Stimulated activated CD4-positive, alpha-beta T cell treated with anti-CD3 and anti-CD28 coated beads, Interleukin-15, amount 100 ng/mL, for 24 hours (primary cell): Measurements from ENCODE around the gene LKAAEAR1.
"Not testable (repeated sequence)": the region's sequence is repeated elsewhere in the genome, so short reads cannot be mapped to it uniquely, and the experiment has no call there.

Experiments used
- DNase-seq: peaks from one replicate; pipeline ENCODE4 v3.0.0-alpha.2; 2020

Gene LKAAEAR1

GRCh38 chr20:64096535-64096934, 12.3 kb upstream of the LKAAEAR1 start:
- DNase-seq = no peak

DNA sequence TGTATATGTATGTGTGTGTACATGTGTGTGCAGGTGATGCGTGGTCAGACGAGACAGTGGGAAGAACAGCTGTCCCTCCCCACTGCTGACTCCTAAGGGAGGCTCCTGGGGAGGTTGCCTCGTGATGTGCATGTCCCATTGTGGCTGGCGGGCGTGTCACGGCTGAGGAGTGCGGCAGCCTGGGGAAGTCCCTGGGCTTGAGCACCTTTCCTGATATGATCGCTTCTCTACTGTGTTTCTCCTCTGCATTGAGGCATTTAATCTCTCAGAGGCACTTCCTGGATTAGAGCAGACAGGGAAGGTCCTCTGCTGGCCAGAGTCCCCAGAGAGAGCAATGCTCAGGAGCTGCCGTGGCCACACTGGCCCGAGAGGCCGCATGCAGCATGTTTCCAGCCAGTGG, 11.7 kb upstream of the LKAAEAR1 start:
- DNase-seq = no peak

GRCh38 chr20:64095455-64095854, 11.3 kb upstream of the LKAAEAR1 start:
- no peak for DNase-seq

GRCh38 chr20:64093013-64093503, 8.9 kb upstream of the LKAAEAR1 start:
- no peak for DNase-seq

DNA sequence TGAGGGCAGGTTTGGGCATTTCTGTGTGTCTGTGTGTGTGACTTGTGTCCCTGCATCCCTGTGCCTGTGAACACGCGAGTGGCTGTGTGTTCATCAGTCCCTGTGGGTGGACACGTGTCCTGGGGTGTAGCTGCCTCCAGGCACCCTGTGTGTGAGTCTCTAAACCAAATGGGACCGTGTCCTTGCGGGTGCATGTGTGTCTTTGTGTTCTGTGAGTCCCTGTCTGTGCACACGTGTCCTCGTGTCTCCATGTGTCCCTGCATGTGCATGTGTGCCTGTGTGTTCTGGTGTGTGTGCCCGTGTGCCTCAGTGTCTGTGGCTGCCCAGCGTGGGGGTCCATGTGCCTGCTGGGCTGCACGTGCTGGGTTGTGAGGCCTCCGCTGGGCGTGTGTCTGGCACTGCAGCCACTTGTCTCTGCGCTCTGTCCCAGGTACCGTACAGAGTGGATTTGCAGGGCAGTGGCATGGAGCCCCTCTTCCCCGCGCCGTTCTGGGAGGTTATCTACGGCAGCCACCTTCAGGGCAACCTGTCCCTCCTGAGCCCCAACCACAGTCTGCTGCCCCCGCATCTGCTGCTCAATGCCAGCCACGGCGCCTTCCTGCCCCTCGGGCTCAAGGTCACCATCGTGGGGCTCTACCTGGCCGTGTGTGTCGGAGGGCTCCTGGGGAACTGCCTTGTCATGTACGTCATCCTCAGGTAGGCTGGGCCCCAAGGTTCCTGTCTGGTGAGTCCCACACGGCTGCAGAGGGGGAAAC, 8.2 kb upstream of the LKAAEAR1 start:
- DNase-seq = no peak

- no peak for DNase-seq
Measured at GRCh38 chr20:64091770-64092169, 7.6 kb upstream of the LKAAEAR1 start.

- DNase-seq = no peak
Measured at GRCh38 chr20:64091340-64091739, 7.1 kb upstream of the LKAAEAR1 start.

- DNase-seq = no peak
Measured at GRCh38 chr20:64090165-64090564, 6.0 kb upstream of the LKAAEAR1 start.

GRCh38 chr20:64088586-64088985, 4.4 kb upstream of the LKAAEAR1 start:
- DNase-seq = not testable (repeated sequence)

DNA sequence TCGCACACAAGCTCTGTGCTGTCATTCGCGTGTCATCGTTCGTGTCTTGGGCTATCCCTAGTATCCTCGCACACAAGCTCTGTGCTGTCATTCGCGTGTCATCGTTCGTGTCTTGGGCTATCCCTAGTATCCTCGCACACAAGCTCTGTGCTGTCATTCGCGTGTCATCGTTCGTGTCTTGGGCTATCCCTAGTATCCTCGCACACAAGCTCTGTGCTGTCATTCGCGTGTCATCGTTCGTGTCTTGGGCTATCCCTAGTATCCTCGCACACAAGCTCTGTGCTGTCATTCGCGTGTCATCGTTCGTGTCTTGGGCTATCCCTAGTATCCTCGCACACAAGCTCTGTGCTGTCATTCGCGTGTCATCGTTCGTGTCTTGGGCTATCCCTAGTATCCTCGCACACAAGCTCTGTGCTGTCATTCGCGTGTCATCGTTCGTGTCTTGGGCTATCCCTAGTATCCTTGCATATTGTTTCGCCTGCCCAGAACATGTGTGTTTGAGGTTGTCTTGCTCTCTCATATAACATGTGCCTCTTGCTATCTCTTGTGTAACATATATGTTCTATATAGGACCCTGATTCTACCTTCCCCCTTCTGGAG, 3.1 kb upstream of the LKAAEAR1 start:
- not testable (repeated sequence) for DNase-seq

- DNase-seq = no peak
Measured at GRCh38 chr20:64086801-64087200, 2.6 kb upstream of the LKAAEAR1 start.

DNA sequence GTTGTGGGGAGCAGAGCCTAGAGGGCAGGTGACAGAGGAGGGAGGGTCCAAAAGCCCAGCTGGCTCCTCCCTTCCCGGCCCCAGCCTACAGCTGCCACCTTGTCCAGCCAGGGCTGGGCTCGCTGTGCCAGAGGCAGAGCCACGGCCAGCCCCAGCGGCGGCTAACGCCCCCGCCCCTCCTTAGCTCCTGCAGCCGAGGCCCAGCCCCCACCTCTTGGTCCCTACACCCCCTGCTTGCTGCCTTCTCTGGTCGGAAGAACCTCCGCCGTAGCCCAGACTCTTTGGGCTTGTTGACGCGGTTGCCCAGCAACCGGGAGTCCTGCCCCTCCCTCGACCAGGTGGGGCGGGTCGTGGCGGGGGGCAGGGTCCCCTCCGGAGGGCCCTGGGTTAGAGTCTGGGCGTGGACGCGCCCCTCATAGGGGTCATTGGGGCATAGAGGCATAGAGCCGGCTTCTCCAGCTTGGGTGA, 521 bp upstream of the LKAAEAR1 start:
- no peak for DNase-seq

GRCh38 chr20:64083378-64083803, 807 bp downstream of the LKAAEAR1 start:
- DNase-seq = peak; percentile 85

- no peak for DNase-seq
Measured at GRCh38 chr20:64082820-64083377, 1.3 kb downstream of the LKAAEAR1 start.

DNA sequence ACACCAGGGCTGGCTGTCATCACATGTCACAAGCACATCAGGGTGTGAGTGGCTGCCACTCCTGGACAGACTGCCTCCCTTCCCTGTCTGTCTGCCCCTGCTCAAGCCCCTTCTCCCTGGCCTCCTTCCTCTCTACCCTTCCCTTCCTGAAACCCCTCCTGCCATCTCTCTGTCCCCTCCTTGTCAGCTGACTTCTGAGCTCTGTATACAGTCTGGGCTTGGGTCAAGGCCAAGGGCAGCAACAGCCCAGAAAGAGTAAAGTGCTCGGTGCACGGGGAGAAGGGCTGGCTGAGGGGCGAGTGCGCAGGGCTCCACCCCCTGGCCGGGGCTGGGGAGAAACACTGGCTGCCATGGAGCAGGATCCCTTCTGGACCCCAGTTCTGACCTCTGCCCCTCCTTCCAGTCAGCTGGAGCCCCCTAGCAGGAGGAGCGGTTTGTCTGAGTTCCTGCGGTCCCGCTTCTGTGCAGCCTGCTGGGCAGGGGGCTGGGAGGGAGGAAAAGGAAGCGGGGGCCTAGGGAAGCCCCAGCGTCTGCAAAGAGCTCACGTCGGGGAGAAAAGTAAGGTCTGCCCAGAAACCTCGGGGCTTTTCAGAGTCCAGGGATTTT, 2.0 kb downstream of the LKAAEAR1 start:
- DNase-seq = no peak

- no peak for DNase-seq
Measured at GRCh38 chr20:64081624-64081964, 2.6 kb downstream of the LKAAEAR1 start.

DNA sequence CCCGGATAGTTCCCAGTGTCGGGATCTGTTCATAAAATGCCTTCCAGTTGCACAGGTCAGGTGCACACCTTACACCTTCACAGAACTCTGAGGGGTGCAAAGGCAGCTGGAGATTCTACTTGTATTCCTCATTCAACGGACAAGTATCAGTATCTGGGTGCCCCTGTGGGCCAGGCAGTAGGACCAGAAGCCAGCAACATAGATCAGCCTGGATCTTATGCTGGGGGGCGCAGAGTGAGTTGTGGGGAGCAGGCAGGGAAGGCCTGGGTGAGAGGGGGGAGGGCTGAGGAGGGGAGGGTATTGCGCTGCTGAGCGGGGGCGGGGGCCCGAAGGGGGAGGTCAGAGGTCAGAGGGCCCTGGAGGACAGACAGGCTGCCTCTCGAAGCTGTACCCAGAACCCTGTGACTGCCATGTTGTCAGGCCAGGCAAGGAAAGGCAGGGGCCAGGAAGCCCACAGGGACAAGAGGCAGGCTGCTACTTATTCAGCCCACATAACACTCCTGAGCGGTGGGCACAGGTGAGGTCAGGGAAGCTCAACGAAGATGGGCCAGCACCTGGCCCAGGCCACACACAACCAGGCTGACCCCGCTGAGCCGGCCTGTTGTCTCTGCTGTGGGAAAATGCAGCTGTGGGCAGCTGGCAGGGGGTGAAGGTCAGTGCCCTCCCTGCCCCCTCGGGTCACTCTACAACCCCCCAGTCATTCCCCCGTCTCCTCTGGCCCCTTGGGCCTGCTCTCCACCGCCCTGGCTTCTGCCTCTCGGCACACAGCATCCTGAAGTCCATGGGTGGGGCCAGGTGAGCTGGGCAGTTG, 3.2 kb downstream of the LKAAEAR1 start:
- no peak for DNase-seq

GRCh38 chr20:64080013-64080812, 4.0 kb downstream of the LKAAEAR1 start, which contains the start of gene OPRL1:
Gene OPRL1, plus strand, starts transcription at chr20:64080082. Its CDS starts 12,639 bp downstream, at chr20:64092721.
- DNase-seq = no peak

GRCh38 chr20:64079273-64080012, 4.8 kb downstream of the LKAAEAR1 start, which contains the start of gene RGS19:
Gene RGS19, minus strand, starts transcription at chr20:64079518. Its CDS starts 2,632 bp downstream, at chr20:64076886.
- DNase-seq = peak; percentile 84

GRCh38 chr20:64078934-64079272, 5.3 kb downstream of the LKAAEAR1 start:
- DNase-seq = no peak
